ENCODE data around the gene FRY. TPM values are rescaled to one million over a fixed set of nuclear protein-coding genes. Genes with fewer than 3 reads are reported as not detected.

Gene FRY
- total RNA-seq, 1 experiment from 2014 or later: 5.3 TPM

GRCh38 chr13:32300406-32300805 is 268.8 kb downstream of the FRY start (continued):
- TF ChIP-seq, protein P1, sequence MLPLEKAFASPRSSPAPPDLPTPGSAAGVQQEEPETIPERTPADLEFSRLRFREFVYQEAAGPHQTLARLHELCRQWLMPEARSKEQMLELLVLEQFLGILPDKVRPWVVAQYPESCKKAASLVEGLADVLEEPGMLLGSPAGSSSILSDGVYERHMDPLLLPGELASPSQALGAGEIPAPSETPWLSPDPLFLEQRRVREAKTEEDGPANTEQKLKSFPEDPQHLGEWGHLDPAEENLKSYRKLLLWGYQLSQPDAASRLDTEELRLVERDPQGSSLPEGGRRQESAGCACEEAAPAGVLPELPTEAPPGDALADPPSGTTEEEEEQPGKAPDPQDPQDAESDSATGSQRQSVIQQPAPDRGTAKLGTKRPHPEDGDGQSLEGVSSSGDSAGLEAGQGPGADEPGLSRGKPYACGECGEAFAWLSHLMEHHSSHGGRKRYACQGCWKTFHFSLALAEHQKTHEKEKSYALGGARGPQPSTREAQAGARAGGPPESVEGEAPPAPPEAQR (CRISPR knock-in tag; IDR thresholded peaks at IDR 0.05): no peak
- TF ChIP-seq ZNF317 (CRISPR knock-in tag; IDR thresholded peaks at IDR 0.05; ENCODE audit: borderline replicate concordance, low read depth) (no peak), ZNF232 (CRISPR knock-in tag; IDR thresholded peaks at IDR 0.05) (no peak), NR2C2 (CRISPR knock-in tag; IDR thresholded peaks at IDR 0.05) (no peak), AFF4 (CRISPR knock-in tag; IDR thresholded peaks at IDR 0.05; ENCODE audit: borderline replicate concordance) (no peak), MAX (CRISPR knock-in tag; IDR thresholded peaks at IDR 0.05) (no peak), TEAD4 (CRISPR knock-in tag; IDR thresholded peaks at IDR 0.05) (no peak)
- TF ChIP-seq, protein P2, sequence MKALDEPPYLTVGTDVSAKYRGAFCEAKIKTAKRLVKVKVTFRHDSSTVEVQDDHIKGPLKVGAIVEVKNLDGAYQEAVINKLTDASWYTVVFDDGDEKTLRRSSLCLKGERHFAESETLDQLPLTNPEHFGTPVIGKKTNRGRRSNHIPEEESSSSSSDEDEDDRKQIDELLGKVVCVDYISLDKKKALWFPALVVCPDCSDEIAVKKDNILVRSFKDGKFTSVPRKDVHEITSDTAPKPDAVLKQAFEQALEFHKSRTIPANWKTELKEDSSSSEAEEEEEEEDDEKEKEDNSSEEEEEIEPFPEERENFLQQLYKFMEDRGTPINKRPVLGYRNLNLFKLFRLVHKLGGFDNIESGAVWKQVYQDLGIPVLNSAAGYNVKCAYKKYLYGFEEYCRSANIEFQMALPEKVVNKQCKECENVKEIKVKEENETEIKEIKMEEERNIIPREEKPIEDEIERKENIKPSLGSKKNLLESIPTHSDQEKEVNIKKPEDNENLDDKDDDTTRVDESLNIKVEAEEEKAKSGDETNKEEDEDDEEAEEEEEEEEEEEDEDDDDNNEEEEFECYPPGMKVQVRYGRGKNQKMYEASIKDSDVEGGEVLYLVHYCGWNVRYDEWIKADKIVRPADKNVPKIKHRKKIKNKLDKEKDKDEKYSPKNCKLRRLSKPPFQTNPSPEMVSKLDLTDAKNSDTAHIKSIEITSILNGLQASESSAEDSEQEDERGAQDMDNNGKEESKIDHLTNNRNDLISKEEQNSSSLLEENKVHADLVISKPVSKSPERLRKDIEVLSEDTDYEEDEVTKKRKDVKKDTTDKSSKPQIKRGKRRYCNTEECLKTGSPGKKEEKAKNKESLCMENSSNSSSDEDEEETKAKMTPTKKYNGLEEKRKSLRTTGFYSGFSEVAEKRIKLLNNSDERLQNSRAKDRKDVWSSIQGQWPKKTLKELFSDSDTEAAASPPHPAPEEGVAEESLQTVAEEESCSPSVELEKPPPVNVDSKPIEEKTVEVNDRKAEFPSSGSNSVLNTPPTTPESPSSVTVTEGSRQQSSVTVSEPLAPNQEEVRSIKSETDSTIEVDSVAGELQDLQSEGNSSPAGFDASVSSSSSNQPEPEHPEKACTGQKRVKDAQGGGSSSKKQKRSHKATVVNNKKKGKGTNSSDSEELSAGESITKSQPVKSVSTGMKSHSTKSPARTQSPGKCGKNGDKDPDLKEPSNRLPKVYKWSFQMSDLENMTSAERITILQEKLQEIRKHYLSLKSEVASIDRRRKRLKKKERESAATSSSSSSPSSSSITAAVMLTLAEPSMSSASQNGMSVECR (CRISPR knock-in tag; IDR thresholded peaks at IDR 0.05; ENCODE audit: borderline replicate concordance): no peak
- TF ChIP-seq, protein P3, sequence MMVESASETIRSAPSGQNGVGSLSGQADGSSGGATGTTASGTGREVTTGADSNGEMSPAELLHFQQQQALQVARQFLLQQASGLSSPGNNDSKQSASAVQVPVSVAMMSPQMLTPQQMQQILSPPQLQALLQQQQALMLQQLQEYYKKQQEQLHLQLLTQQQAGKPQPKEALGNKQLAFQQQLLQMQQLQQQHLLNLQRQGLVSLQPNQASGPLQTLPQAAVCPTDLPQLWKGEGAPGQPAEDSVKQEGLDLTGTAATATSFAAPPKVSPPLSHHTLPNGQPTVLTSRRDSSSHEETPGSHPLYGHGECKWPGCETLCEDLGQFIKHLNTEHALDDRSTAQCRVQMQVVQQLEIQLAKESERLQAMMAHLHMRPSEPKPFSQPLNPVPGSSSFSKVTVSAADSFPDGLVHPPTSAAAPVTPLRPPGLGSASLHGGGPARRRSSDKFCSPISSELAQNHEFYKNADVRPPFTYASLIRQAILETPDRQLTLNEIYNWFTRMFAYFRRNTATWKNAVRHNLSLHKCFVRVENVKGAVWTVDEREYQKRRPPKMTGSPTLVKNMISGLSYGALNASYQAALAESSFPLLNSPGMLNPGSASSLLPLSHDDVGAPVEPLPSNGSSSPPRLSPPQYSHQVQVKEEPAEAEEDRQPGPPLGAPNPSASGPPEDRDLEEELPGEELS (CRISPR knock-in tag; IDR thresholded peaks at IDR 0.05): no peak

- DNase-seq (ENCODE audit: low spot score) (no peak), ATAC-seq (no peak)
- Mint-ChIP-seq H3K27ac (no peak overlapping the region), H3K4me3 (no peak overlapping the region), H3K9me3 (no peaks in the 10 kb centered on the region), H3K27me3 (ENCODE audit: low read depth) (no peaks in the 10 kb centered on the region), H3K36me3 (no peaks in the 10 kb centered on the region), H3K4me1 (no peaks in the 10 kb centered on the region)
- CTCF ChIA-PET: interaction anchor here (1.1 kb wide), 1 partner anchor 136 kb away, joined by 3 read pairs; no protein-coding TSS in a partner anchor
- POLR2A ChIA-PET: no interaction called here
- TF ChIP-seq ZNF219 (CRISPR knock-in tag; IDR thresholded peaks at IDR 0.05; ENCODE audit: borderline replicate concordance) (no peak), MYBL2 (CRISPR knock-in tag; IDR thresholded peaks at IDR 0.05) (no peak), SMAD4 (CRISPR knock-in tag; IDR thresholded peaks at IDR 0.05) (no peak), GRHL2 (CRISPR knock-in tag; IDR thresholded peaks at IDR 0.05; ENCODE audit: insufficient replicate concordance, severe bottlenecking) (no peak), SMAD3 (CRISPR knock-in tag; IDR thresholded peaks at IDR 0.05; ENCODE audit: borderline replicate concordance) (no peak)
Measured at GRCh38 chr13:32300920-32301319, 269.3 kb downstream of the FRY start.

All from WTC11 (cell line).